ENCODE measurements around the gene MED12L. TPM values are rescaled to one million over a fixed set of nuclear protein-coding genes. Genes with fewer than 3 reads are reported as not detected.

Gene MED12L
- polyA plus RNA-seq, 1 of the 3 experiments (the other 2 are of a cell fraction) = 0.03 TPM

DNA sequence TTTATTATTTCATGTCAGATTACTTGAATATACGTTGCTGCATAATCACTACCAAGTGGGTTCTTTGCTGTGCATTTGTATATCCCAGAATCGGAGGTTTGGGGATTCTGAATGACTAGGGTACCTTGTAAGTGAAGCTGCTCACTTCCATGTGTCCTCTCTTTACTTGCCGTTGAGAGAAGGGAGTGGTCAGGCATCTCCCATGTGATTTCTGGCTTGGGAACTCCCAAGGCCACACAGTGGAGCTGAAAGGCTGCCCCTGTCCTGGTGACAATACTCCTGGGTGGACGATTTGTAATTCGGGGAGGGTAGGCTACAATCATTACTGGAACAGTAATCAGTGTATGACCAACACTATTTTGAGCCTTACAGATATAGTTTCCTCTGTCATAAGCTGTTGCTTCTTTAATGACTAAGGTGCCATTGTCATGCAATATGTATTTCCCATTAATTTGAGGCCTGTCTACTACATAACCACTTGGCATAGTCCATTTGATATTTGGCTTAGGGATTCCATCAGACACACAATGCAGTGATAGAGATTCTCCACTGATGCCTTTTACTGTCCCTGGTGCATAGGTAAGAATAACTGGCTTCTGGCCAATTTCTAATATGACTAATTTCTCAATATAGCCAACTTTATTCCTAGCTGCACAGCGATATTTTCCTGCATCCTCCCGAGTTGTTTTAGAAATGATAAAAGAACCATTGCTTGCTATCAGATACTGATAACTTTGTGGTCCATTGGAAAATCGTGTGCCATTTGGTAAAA is 351.4 kb downstream of the MED12L start:
- Histone ChIP-seq H3K9ac (no peak overlapping the region), H3K27me3 (ENCODE audit: insufficient read depth) (no peaks in the 10 kb centered on the region), H3K4me3 (ENCODE audit: low read depth in 2 of 2, low read length in 1 of 2) (no peak overlapping the region), H3K4me1 (ENCODE audit: control insufficient read depth in 1 of 2, insufficient read depth in 2 of 2, low read depth in 1 of 2, low read length in 1 of 2) (peaks cover 0 to 4% of the 10 kb centered on the region in 2 experiments; a peak in 1 of 4 replicates), H4K20me1 (ENCODE audit: insufficient read depth) (no peaks in the 10 kb centered on the region), H3K27ac (ENCODE audit: low read depth in 2 of 2, low read length in 1 of 2) (no peak overlapping the region), H3K9me3 (no peaks in the 10 kb centered on the region), H3F3A (replicated peaks; ENCODE audit: insufficient read depth) (peaks cover 15% of the 10 kb centered on the region), H2AFZ (ENCODE audit: low read depth) (no peak overlapping the region), H3K79me2 (ENCODE audit: insufficient read depth) (no peaks in the 10 kb centered on the region), H3K4me2 (no peak overlapping the region), H3K9me2 (no peaks in the 10 kb centered on the region), H3K36me3 (replicated peaks in 1 of 2; ENCODE audit: control insufficient read depth in 1 of 2, insufficient read depth in 2 of 2, low read length in 1 of 2) (peaks cover 0 to 7% of the 10 kb centered on the region in 2 experiments)
- CTCF ChIA-PET = interaction anchor here (0.8 to 4.9 kb wide), 2 partner anchors 8 to 401 kb away, joined by 3 to 45 read pairs; no protein-coding TSS in a partner anchor
- DNase-seq = no peak
- no peak for TF ChIP-seq EZH2phosphoT487 (IDR thresholded peaks at IDR 0.05; ENCODE audit: borderline replicate concordance, low read depth)
- TF ChIP-seq POLR2AphosphoS5 (IDR thresholded peaks at IDR 0.05; ENCODE audit: low read depth, low read length) = no peak
- 53% methylated on average over 8 of the region's 8 CpGs for WGBS (ENCODE audit: low lambda C conversion rate)
- POLR2A ChIA-PET = no interaction called here

GRCh38 chr3:151437906-151438305 is 352.4 kb downstream of the MED12L start:
- POLR2A ChIA-PET = no interaction called here
- CTCF ChIA-PET = interaction anchor here (0.9 to 4.9 kb wide), 3 partner anchors 24 to 400 kb away, joined by 3 to 45 read pairs (median 11); no protein-coding TSS in a partner anchor

More at GRCh38 chr3:151437906-151438305, 352.4 kb downstream of the MED12L start:
- Histone ChIP-seq H3K4me3 (ENCODE audit: low read depth in 2 of 2, low read length in 1 of 2) (no peak overlapping the region), H3F3A (replicated peaks; ENCODE audit: insufficient read depth) (peaks cover 15% of the 10 kb centered on the region), H3K36me3 (replicated peaks in 1 of 2; ENCODE audit: control insufficient read depth in 1 of 2, insufficient read depth in 2 of 2, low read length in 1 of 2) (peaks cover 0 to 5% of the 10 kb centered on the region in 2 experiments), H3K27me3 (ENCODE audit: insufficient read depth) (no peaks in the 10 kb centered on the region), H3K4me2 (no peak overlapping the region), H3K4me1 (ENCODE audit: control insufficient read depth in 1 of 2, insufficient read depth in 2 of 2, low read depth in 1 of 2, low read length in 1 of 2) (peaks cover 0 to 4% of the 10 kb centered on the region in 2 experiments; a peak in 1 of 4 replicates), H3K27ac (ENCODE audit: low read depth in 2 of 2, low read length in 1 of 2) (no peak overlapping the region), H4K20me1 (ENCODE audit: insufficient read depth) (no peaks in the 10 kb centered on the region), H3K9me3 (no peaks in the 10 kb centered on the region), H3K9me2 (no peaks in the 10 kb centered on the region), H3K79me2 (ENCODE audit: insufficient read depth) (no peaks in the 10 kb centered on the region), H2AFZ (ENCODE audit: low read depth) (no peak overlapping the region), H3K9ac (no peak overlapping the region)
- no peak for DNase-seq
- TF ChIP-seq RCOR1 (IDR thresholded peaks at IDR 0.05; ENCODE audit: low read length) = no peak
- no peak for TF ChIP-seq FOXM1 (IDR thresholded peaks at IDR 0.05; ENCODE audit: low read depth)
- TF ChIP-seq JUND (IDR thresholded peaks at IDR 0.05) = no peak
- TF ChIP-seq, protein P1, sequence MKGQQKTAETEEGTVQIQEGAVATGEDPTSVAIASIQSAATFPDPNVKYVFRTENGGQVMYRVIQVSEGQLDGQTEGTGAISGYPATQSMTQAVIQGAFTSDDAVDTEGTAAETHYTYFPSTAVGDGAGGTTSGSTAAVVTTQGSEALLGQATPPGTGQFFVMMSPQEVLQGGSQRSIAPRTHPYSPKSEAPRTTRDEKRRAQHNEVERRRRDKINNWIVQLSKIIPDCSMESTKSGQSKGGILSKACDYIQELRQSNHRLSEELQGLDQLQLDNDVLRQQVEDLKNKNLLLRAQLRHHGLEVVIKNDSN (IDR thresholded peaks at IDR 0.05; ENCODE audit: borderline replicate concordance, low read depth) = no peak
- TF ChIP-seq, protein P2, sequence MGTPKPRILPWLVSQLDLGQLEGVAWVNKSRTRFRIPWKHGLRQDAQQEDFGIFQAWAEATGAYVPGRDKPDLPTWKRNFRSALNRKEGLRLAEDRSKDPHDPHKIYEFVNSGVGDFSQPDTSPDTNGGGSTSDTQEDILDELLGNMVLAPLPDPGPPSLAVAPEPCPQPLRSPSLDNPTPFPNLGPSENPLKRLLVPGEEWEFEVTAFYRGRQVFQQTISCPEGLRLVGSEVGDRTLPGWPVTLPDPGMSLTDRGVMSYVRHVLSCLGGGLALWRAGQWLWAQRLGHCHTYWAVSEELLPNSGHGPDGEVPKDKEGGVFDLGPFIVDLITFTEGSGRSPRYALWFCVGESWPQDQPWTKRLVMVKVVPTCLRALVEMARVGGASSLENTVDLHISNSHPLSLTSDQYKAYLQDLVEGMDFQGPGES (IDR thresholded peaks at IDR 0.05; ENCODE audit: low read depth, low read length) = no peak
- no peak for TF ChIP-seq EP300 (IDR thresholded peaks at IDR 0.05; ENCODE audit: borderline replicate concordance in 1 of 2, low read depth in 1 of 2, low read length in 1 of 2)
- TF ChIP-seq CTCF (IDR thresholded peaks at IDR 0.05) = no peak
- no peak for TF ChIP-seq MEF2A (IDR thresholded peaks at IDR 0.05; ENCODE audit: borderline replicate concordance, low read depth)
- TF ChIP-seq SMC3 (IDR thresholded peaks at IDR 0.05; ENCODE audit: low read depth, low read length) = no peak
- TF ChIP-seq, protein P3, sequence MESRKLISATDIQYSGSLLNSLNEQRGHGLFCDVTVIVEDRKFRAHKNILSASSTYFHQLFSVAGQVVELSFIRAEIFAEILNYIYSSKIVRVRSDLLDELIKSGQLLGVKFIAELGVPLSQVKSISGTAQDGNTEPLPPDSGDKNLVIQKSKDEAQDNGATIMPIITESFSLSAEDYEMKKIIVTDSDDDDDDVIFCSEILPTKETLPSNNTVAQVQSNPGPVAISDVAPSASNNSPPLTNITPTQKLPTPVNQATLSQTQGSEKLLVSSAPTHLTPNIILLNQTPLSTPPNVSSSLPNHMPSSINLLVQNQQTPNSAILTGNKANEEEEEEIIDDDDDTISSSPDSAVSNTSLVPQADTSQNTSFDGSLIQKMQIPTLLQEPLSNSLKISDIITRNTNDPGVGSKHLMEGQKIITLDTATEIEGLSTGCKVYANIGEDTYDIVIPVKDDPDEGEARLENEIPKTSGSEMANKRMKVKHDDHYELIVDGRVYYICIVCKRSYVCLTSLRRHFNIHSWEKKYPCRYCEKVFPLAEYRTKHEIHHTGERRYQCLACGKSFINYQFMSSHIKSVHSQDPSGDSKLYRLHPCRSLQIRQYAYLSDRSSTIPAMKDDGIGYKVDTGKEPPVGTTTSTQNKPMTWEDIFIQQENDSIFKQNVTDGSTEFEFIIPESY (IDR thresholded peaks at IDR 0.05; ENCODE audit: borderline replicate concordance, low read depth) = no peak
- no peak for TF ChIP-seq YY1 (IDR thresholded peaks at IDR 0.05; ENCODE audit: low read depth)
- TF ChIP-seq RXRA (IDR thresholded peaks at IDR 0.05; ENCODE audit: borderline replicate concordance, low read depth) = no peak
- no peak for TF ChIP-seq GATA2 (CRISPR knock-in tag; IDR thresholded peaks at IDR 0.05)
- no peak for TF ChIP-seq RFX5 (IDR thresholded peaks at IDR 0.05; ENCODE audit: low read length)
- TF ChIP-seq ELF1 (IDR thresholded peaks at IDR 0.05) = no peak
- TF ChIP-seq NFIC (IDR thresholded peaks at IDR 0.05; ENCODE audit: borderline replicate concordance) = no peak
- no peak for TF ChIP-seq TEAD4 (IDR thresholded peaks at IDR 0.05; ENCODE audit: borderline replicate concordance, insufficient read depth)
- 79% methylated on average over 6 of the region's 6 CpGs for WGBS (ENCODE audit: low lambda C conversion rate)

Data from SK-N-SH (cell line).